ENCODE results near the gene ZC3H10. TPM values are rescaled to one million over a fixed set of nuclear protein-coding genes. Genes with fewer than 3 reads are reported as not detected.

ZC3H10 gene
- total and polyA plus RNA-seq, 2 of the 13 experiments (the other 11 are each of a cell fraction or from before 2014, with no cell fraction given), result 0.70 to 2.3 TPM

DNA sequence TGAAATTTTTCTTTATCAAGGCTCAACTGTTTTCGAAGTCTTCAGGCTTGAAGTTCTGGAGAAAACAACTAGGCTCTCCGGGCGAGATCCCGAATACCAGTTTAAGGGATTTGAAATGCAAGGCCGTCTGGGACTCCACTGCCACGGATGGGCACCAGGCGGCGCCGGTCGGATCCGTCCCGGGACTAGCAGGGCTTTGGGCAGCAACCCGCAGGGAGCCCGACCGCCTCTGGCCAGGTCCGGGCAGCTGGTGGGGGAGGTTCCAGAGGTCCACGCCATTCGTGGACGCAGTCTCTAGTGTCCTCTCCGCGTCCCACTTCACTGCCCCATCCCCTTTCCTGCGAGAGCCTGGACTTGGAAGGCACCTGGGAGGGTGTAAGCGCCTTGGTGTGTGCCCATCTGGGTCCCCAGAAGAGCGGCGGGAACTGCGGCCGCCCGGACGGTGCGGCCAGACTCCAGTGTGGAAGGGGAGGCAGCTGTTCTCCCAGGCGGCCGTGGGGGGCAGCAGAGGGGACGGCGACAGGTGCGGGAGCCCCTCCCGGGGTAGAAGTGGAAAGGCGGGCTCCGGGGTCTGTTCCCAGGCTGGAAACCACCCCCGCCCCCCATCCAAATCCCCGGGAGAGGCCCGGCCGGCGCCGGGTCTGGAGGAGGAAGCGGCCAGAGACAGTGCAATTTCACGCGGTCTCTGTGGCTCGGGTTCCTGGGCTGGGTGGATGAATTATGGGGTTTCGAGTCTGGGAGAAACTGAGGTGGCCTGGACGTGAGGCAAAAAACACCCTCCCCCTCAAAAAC lies 38.9 kb upstream of the ZC3H10 start (continued):
- TF ChIP-seq NR2F1 (CRISPR knock-in tag; IDR thresholded peaks at IDR 0.05) (no peak), ZBTB38 (CRISPR knock-in tag; IDR thresholded peaks at IDR 0.05) (no peak), ZNF558 (CRISPR knock-in tag; IDR thresholded peaks at IDR 0.05; ENCODE audit: borderline replicate concordance) (0 out of 2 replicates have a peak, but pooled peaks have one; percentile 36), AGO2 (optimal IDR thresholded peaks at IDR 0.05; ENCODE audit: low read depth, low read length) (peak; percentile 63), ZNF10 (CRISPR knock-in tag; IDR thresholded peaks at IDR 0.05; ENCODE audit: borderline replicate concordance, low read depth) (no peak), MAF1 (CRISPR knock-in tag; IDR thresholded peaks at IDR 0.05; ENCODE audit: borderline replicate concordance) (0 out of 2 replicates have a peak, but pooled peaks have one; percentile 47), SOX13 (IDR thresholded peaks at IDR 0.05) (no peak), SOX13 (CRISPR knock-in tag; conservative IDR thresholded peaks at IDR 0.05 in 1 of 2, IDR thresholded peaks at IDR 0.05 in 1 of 2) (peak in 1 of 2 experiments; percentile 46; a peak in 1 of 4 replicates), PHF21A (CRISPR knock-in tag; IDR thresholded peaks at IDR 0.05) (peak; percentile 41), MZF1 (CRISPR knock-in tag; IDR thresholded peaks at IDR 0.05; ENCODE audit: borderline replicate concordance) (no peak), ZSCAN22 (CRISPR knock-in tag; IDR thresholded peaks at IDR 0.05) (no peak), ZEB1 (IDR thresholded peaks at IDR 0.05; ENCODE audit: insufficient replicate concordance, low read depth) (no peak), ZNF136 (CRISPR knock-in tag; IDR thresholded peaks at IDR 0.05; ENCODE audit: low read depth) (0 out of 2 replicates have a peak, but pooled peaks have one; percentile 28), LCORL (IDR thresholded peaks at IDR 0.05) (peak; percentile 72; the same call in 1 of the 2 replicates), LCORL (CRISPR knock-in tag; IDR thresholded peaks at IDR 0.05) (peak; percentile 100), HNRNPLL (IDR thresholded peaks at IDR 0.05; ENCODE audit: low read depth, low read length, poor library complexity, severe bottlenecking) (peak; percentile 60), ZNF746 (CRISPR knock-in tag; IDR thresholded peaks at IDR 0.05) (0 out of 2 replicates have a peak, but pooled peaks have one; percentile 13), RBFOX2 (IDR thresholded peaks at IDR 0.05; ENCODE audit: low read depth, low read length) (peak; percentile 76)
- TF ChIP-seq, protein P1, sequence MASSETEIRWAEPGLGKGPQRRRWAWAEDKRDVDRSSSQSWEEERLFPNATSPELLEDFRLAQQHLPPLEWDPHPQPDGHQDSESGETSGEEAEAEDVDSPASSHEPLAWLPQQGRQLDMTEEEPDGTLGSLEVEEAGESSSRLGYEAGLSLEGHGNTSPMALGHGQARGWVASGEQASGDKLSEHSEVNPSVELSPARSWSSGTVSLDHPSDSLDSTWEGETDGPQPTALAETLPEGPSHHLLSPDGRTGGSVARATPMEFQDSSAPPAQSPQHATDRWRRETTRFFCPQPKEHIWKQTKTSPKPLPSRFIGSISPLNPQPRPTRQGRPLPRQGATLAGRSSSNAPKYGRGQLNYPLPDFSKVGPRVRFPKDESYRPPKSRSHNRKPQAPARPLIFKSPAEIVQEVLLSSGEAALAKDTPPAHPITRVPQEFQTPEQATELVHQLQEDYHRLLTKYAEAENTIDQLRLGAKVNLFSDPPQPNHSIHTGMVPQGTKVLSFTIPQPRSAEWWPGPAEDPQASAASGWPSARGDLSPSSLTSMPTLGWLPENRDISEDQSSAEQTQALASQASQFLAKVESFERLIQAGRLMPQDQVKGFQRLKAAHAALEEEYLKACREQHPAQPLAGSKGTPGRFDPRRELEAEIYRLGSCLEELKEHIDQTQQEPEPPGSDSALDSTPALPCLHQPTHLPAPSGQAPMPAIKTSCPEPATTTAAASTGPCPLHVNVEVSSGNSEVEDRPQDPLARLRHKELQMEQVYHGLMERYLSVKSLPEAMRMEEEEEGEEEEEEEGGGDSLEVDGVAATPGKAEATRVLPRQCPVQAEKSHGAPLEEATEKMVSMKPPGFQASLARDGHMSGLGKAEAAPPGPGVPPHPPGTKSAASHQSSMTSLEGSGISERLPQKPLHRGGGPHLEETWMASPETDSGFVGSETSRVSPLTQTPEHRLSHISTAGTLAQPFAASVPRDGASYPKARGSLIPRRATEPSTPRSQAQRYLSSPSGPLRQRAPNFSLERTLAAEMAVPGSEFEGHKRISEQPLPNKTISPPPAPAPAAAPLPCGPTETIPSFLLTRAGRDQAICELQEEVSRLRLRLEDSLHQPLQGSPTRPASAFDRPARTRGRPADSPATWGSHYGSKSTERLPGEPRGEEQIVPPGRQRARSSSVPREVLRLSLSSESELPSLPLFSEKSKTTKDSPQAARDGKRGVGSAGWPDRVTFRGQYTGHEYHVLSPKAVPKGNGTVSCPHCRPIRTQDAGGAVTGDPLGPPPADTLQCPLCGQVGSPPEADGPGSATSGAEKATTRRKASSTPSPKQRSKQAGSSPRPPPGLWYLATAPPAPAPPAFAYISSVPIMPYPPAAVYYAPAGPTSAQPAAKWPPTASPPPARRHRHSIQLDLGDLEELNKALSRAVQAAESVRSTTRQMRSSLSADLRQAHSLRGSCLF (CRISPR knock-in tag; IDR thresholded peaks at IDR 0.05; ENCODE audit: borderline replicate concordance), result 0 out of 2 replicates have a peak, but pooled peaks have one; percentile 7
- TF ChIP-seq, protein P2, sequence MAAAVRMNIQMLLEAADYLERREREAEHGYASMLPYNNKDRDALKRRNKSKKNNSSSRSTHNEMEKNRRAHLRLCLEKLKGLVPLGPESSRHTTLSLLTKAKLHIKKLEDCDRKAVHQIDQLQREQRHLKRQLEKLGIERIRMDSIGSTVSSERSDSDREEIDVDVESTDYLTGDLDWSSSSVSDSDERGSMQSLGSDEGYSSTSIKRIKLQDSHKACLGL (CRISPR knock-in tag; IDR thresholded peaks at IDR 0.05), result peak; percentile 46; the same call in 1 of the 2 replicates

Measured in HepG2 (cell line).